ENCODE data around the gene P2RY14.

Gene P2RY14

GRCh38 chr3:151300539-151300938 lies 22.2 kb upstream of the P2RY14 start:
- no peak for DNase-seq

- no peak for DNase-seq
Observed at GRCh38 chr3:151299006-151299405, 20.7 kb upstream of the P2RY14 start.

- DNase-seq = no peak
Observed at GRCh38 chr3:151297429-151297828, 19.1 kb upstream of the P2RY14 start.

- DNase-seq = no peak
Observed at GRCh38 chr3:151296226-151296625, 17.9 kb upstream of the P2RY14 start.

GRCh38 chr3:151293127-151293526 lies 14.8 kb upstream of the P2RY14 start:
- DNase-seq = no peak

GRCh38 chr3:151290673-151291072 lies 12.3 kb upstream of the P2RY14 start:
- no peak for DNase-seq

- no peak for DNase-seq
Observed at GRCh38 chr3:151289445-151289844, 11.1 kb upstream of the P2RY14 start.

- DNase-seq = no peak
Observed at GRCh38 chr3:151285940-151286339, 7.6 kb upstream of the P2RY14 start.

- peak in 1 of 5 donors; percentile 72 for DNase-seq
Observed at GRCh38 chr3:151283907-151284461, 5.6 kb upstream of the P2RY14 start.

GRCh38 chr3:151283387-151283786 lies 5.0 kb upstream of the P2RY14 start:
- DNase-seq = no peak

- peak in 1 of 5 donors; percentile 74 for DNase-seq
Observed at GRCh38 chr3:151282921-151283320, 4.6 kb upstream of the P2RY14 start.

GRCh38 chr3:151281671-151282324 lies 3.5 kb upstream of the P2RY14 start:
- no peak for DNase-seq

GRCh38 chr3:151276687-151277042 lies 1.7 kb downstream of the P2RY14 start:
- peak in 3 of 5 donors; percentile 5 to 59 (median 14) for DNase-seq

GRCh38 chr3:151276038-151276686 lies 2.2 kb downstream of the P2RY14 start:
- no peak for DNase-seq

- no peak for DNase-seq
Observed at GRCh38 chr3:151275091-151275490, 3.3 kb downstream of the P2RY14 start.

GRCh38 chr3:151269631-151270030 lies 8.7 kb downstream of the P2RY14 start:
- no peak for DNase-seq

- peak in 1 of 5 donors; percentile 68 for DNase-seq
Observed at GRCh38 chr3:151268267-151269235, 9.8 kb downstream of the P2RY14 start.

- DNase-seq = no peak
Observed at GRCh38 chr3:151267066-151267465, 11.3 kb downstream of the P2RY14 start.

- no peak for DNase-seq
Observed at GRCh38 chr3:151265866-151266265, 12.5 kb downstream of the P2RY14 start.

GRCh38 chr3:151265166-151265565 lies 13.2 kb downstream of the P2RY14 start:
- DNase-seq = no peak

- DNase-seq = no peak
Observed at GRCh38 chr3:151264605-151265004, 13.7 kb downstream of the P2RY14 start.

- DNase-seq = no peak
Observed at GRCh38 chr3:151262871-151263525, 15.3 kb downstream of the P2RY14 start.

- DNase-seq = no peak
Observed at GRCh38 chr3:151259664-151260063, 18.7 kb downstream of the P2RY14 start.
